Spleen (tissue), 11 donors: ENCODE measurements around the gene PARP1. TPM values are rescaled to one million over a fixed set of nuclear protein-coding genes. Genes with fewer than 3 reads are reported as not detected.

Experiments
- DNase-seq: peaks from one replicate; pipeline ENCODE4 v3.0.0-alpha.2; 2020
- H3K27ac ChIP-seq, 8 donors: fragments of 200-600 bp; sonication (generic) in 7 of 8; 1 replicate in 4 of 8; 2 replicates in 4 of 8; pipeline versions ENCODE4 v1.5.0 to v1.8.0; 2016 to 2021; ENCODE audit warnings: inconsistent platforms in 4 of 8, mild to moderate bottlenecking in 4 of 8, moderate library complexity in 1 of 8
- H3K27me3 ChIP-seq, 7 donors: fragments of 200-600 bp; sonication (generic) in 6 of 7; replicated peaks in 1 of 7; 1 replicate in 4 of 7; 2 replicates in 3 of 7; pipeline versions ENCODE4 v1.5.0 to v1.8.0; 2016 to 2021; ENCODE audit warnings: inconsistent platforms in 3 of 7, mild to moderate bottlenecking in 1 of 7
- H3K36me3 ChIP-seq, 6 donors: fragments of 200-600 bp; sonication (generic) in 5 of 6; 1 replicate in 4 of 6; 2 replicates in 2 of 6; pipeline versions ENCODE4 v1.5.0 to v1.8.0; 2016 to 2021; ENCODE audit warnings: inconsistent platforms in 2 of 6
- H3K4me1 ChIP-seq, 6 donors: fragments of 200-600 bp; sonication (generic) in 5 of 6; 1 replicate in 3 of 6; 2 replicates in 3 of 6; pipeline versions ENCODE4 v1.5.0 to v1.8.0; 2016 to 2021; ENCODE audit warnings: inconsistent platforms in 3 of 6
- H3K4me3 ChIP-seq, 8 donors: fragments of 200-600 bp; sonication (generic) in 7 of 8; 1 replicate in 4 of 8; 2 replicates in 4 of 8; pipeline versions ENCODE4 v1.5.0 to v1.8.0; 2016 to 2021; ENCODE audit warnings: inconsistent platforms in 4 of 8, mild to moderate bottlenecking in 4 of 8, moderate library complexity in 2 of 8
- H3K9me3 ChIP-seq, 8 donors: fragments of 200-600 bp; sonication (generic) in 7 of 8; 1 replicate in 4 of 8; 2 replicates in 4 of 8; pipeline versions ENCODE4 v1.5.0 to v1.8.0; 2016 to 2021; ENCODE audit warnings: inconsistent platforms in 4 of 8
- POLR2A ChIP-seq, 3 donors: fragments of 450-650 bp; IDR thresholded peaks; one replicate each; pipeline ENCODE4 v1.5.1; 2017; ENCODE audit warnings: antibody characterized with exemption in 3 of 3, mild to moderate bottlenecking in 1 of 3
- POLR2AphosphoS5 ChIP-seq, 3 donors: sonication (generic); formaldehyde crosslinking; IDR thresholded peaks; one replicate each; pipeline ENCODE4 v1.5.1; 2017; ENCODE audit warnings: antibody characterized with exemption in 3 of 3
- WGBS, 5 donors: extraction: QIAGEN DNeasy Blood & Tissue Kit in 3 of 5; methylation state at CpG; one replicate each; pipeline versions ENCODE4 v1.1.5 to v1.1.7; 2013 to 2018; 5-methylcytosine and 5-hydroxymethylcytosine counted together
- intact Hi-C: fragments of 100-400 bp; cut with DNase I; formaldehyde crosslinking; loops from one replicate; pipeline ENCODE4 v1.15.0; 2023; ENCODE audit warnings: low total_unique reads
- polyA plus RNA-seq, 3 donors: library from polyadenylated mRNA; stranded (reverse); fragments of 200-250 nt; gene quantifications; one replicate each; pipeline ENCODE4 v1.2.1, GENCODE V29; 2013
- total RNA-seq, 7 donors: library from RNA; depleted of rRNA in 3 of 7; stranded (reverse); fragments of >200 nt in 3 of 7; fragmentation: NEBNext Ultra II Directional in 4 of 7; extraction: Animal tissue kit (Norgen Biotek cat#: 25700) in 4 of 7; gene quantifications; one replicate each; pipeline versions ENCODE4 v1.1.0 to v1.2.1, GENCODE V29; 2016 to 2021
- TF ChIP-seq, protein P1 (sequence below), 11 experiments: fragments of 200-600 bp in 7 of 11; fragments of 450-650 bp in 4 of 11; sonication (generic) in 4 of 11; IDR thresholded peaks in 8 of 11; conservative IDR thresholded peaks in 3 of 11; 1 replicate in 7 of 11; 2 replicates in 4 of 11; pipeline versions ENCODE4 v1.4.0 to v1.8.0; 2016 to 2021; ENCODE audit warnings: antibody characterized with exemption in 11 of 11, inconsistent platforms in 4 of 11, mild to moderate bottlenecking in 1 of 11
- donor health status: healthy with polysubstance abuse.
- donor health status: DM: no; HTN: no; CAD: no; lungs with moderate emphysema.
- donor health status: DM: no; HTN: no; CAD: no.
- donor health status: Bipolar disorder and iron deficiency.
- donor health status: healthy.
- donor health status: DM: no; HTN: no; CAD: no.
- donor health status: DM: yes; HTN: yes; CAD: no.

PARP1 gene
- total and polyA plus RNA-seq, 10 donors: 39.2 to 213 (median 125) TPM

DNA sequence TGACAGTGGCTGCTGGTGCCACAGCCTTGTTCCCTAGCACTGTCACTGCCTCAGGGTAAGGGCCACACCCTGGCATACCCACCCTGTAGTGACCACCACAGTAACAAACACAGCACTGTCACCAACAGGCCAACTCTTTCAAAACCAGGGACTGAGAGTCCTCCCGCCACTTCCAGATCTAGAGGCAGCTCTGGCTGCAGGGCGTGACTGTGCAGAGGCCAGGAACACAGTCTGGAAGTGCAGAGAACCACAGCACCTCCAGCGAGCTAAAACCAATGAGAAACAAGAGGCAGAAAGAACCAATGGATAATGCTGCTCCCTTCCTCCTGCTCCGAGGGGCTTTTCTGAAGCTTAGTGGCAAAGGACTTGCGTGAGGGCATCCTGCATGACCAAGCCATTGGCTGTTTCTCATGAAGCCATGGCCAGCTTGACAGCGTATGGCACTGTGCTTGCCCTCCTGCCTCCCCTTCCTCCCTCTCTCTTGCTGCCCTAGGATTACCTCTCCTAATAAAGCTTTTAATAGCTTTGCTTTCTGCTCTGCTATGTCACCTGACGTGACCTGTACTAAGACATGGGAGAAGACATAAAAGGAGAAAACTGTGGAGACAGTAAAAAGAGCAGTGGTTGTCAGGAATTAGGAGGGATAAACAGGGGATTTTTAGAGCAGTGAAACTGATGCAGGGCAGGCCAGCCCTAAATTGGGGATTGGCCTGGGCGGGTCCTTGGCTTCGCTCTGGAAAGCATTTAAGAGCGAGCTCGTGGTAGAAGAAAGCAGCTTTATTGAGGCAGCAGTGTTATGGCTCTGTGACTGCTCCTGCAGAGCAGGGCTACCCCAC, 7.2 kb downstream of the PARP1 start:
- H3K4me1 ChIP-seq: peaks cover 30 to 80% (median 40%) of the 10 kb centered on the region in 6 donors
- no peaks in the 10 kb centered on the region for H3K9me3 ChIP-seq
- DNase-seq: no peak
- TF ChIP-seq, protein P1, sequence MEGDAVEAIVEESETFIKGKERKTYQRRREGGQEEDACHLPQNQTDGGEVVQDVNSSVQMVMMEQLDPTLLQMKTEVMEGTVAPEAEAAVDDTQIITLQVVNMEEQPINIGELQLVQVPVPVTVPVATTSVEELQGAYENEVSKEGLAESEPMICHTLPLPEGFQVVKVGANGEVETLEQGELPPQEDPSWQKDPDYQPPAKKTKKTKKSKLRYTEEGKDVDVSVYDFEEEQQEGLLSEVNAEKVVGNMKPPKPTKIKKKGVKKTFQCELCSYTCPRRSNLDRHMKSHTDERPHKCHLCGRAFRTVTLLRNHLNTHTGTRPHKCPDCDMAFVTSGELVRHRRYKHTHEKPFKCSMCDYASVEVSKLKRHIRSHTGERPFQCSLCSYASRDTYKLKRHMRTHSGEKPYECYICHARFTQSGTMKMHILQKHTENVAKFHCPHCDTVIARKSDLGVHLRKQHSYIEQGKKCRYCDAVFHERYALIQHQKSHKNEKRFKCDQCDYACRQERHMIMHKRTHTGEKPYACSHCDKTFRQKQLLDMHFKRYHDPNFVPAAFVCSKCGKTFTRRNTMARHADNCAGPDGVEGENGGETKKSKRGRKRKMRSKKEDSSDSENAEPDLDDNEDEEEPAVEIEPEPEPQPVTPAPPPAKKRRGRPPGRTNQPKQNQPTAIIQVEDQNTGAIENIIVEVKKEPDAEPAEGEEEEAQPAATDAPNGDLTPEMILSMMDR (IDR thresholded peaks at IDR 0.05 in 8 of 11, conservative IDR thresholded peaks at IDR 0.05 in 3 of 11): no peak
- TF ChIP-seq POLR2A (IDR thresholded peaks at IDR 0.05) (no peak), POLR2AphosphoS5 (IDR thresholded peaks at IDR 0.05) (no peak)
- H3K36me3 ChIP-seq: peaks cover 0 to 73% (median 43%) of the 10 kb centered on the region in 6 donors
- no peak overlapping the region for H3K4me3 ChIP-seq
- H3K27me3 ChIP-seq: no peaks in the 10 kb centered on the region
- WGBS, 5 donors: 87 to 97% (median 93%) methylated on average over 10 to 11 of the region's 11 CpGs
- no peak overlapping the region for H3K27ac ChIP-seq
- intact Hi-C loops: no loop called here

DNA sequence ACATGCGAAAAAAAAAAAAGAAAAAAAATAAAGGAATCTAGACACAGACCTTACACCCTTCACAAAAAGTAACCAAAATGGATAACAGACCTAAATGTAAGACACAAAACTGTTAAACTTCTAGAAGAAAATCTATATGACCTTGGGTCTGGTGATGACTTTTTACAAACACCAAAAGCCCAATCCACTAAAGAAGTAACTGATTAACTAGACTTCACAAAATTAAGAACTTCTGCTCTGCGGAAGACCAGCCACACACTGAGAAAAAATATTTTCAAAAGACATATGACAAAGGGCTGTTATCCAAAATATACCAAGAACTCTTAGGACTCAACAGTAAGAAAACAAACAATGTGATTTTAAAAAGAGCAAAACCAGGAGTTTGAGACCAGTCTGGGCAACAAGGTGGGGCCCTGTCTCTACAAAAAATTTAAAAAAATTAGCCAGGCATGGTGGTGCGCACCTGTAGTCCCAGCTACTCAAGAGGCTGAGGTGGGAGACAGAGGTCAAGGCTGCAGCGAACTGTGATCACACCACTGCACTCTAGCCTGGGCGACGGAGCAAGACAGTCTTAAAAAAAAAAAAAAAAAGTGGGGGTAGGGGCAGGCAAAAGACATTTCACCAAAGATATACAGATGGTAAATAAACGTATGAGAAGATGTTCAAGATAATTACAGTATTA, 9.8 kb downstream of the PARP1 start:
- H3K36me3 ChIP-seq: peaks cover 0 to 99% (median 48%) of the 10 kb centered on the region in 6 donors

DNA sequence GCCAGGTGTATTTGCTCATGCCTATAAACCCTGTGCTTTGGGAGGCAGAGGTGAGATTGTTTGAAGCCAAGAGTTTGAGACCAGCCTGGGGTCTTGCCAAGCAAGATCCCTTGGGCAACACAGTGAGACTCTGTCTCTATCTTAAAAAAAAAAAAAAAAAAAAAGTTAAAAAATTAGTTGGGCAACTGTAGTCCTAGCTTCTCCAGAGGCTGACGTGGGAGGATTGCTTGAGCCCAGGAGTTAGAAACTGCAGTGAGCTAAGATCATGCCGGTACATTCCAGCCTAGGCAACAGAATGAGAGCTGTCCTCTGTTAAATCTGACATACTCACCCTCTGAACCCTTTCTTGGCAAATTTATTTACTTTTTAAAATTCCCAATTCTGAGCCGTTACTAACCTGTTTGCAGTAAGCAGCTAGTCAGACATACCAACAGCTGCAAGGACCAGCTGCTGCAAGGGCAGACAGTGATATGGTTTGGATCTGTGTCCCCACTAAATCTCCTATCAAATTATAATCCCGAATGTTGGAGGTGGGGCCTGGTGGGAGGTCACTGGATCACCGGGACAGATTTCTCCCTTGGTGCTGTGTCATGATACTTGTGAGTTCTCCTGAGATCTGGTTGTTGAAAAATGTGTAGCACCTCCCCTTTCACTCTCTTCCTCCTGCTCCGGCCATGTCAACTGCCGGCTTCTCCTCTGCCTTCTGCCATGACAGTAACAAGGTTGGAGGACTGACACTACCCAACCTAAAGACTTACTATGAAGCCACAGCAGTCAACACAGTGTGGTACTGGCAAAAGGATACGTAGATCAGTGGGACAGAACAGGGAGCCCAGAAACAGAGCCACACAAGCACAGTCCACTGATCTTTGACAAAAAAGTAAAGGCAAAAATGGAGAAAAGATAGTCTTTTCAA, 10.6 kb downstream of the PARP1 start:
- intact Hi-C loops: no loop called here
- TF ChIP-seq POLR2A (IDR thresholded peaks at IDR 0.05) (no peak), POLR2AphosphoS5 (IDR thresholded peaks at IDR 0.05) (no peak)
- TF ChIP-seq, protein P1 (IDR thresholded peaks at IDR 0.05 in 8 of 11, conservative IDR thresholded peaks at IDR 0.05 in 3 of 11): no peak
- Histone ChIP-seq H3K36me3 (peaks cover 0 to 99% (median 49%) of the 10 kb centered on the region in 6 donors), H3K4me3 (no peak overlapping the region), H3K27ac (no peak overlapping the region), H3K27me3 (no peaks in the 10 kb centered on the region), H3K4me1 (peaks cover 0 to 58% (median 6%) of the 10 kb centered on the region in 6 donors), H3K9me3 (no peaks in the 10 kb centered on the region)
- no peak for DNase-seq
- 73 to 88% (median 86%) methylated on average over 8 of the region's 8 CpGs for WGBS, 5 donors

More for the DNA sequence above, 9.8 kb downstream of the PARP1 start:
- Histone ChIP-seq H3K4me3 (no peak overlapping the region), H3K27ac (no peak overlapping the region), H3K9me3 (no peaks in the 10 kb centered on the region), H3K27me3 (no peaks in the 10 kb centered on the region), H3K4me1 (peaks cover 6 to 66% (median 14%) of the 10 kb centered on the region in 6 donors)
- 88 to 95% (median 92%) methylated on average over 7 of the region's 7 CpGs for WGBS, 5 donors
- no peak for DNase-seq
- intact Hi-C loops: no loop called here
- TF ChIP-seq, protein P1 (IDR thresholded peaks at IDR 0.05 in 8 of 11, conservative IDR thresholded peaks at IDR 0.05 in 3 of 11): no peak
- TF ChIP-seq POLR2A (IDR thresholded peaks at IDR 0.05): no peak
- no peak for TF ChIP-seq POLR2AphosphoS5 (IDR thresholded peaks at IDR 0.05)
